Erythroblast (primary cell): ENCODE data around the gene RNU6-9.

ENCODE experiments used
- GATA1 ChIP-seq: IDR thresholded peaks from 2 replicates; pipeline ENCODE4 v1.6.1; 2011; ENCODE audit warnings: low read depth, mild to moderate bottlenecking, control low read depth, low read length, moderate library complexity
- POLR2A ChIP-seq: IDR thresholded peaks from 2 replicates; pipeline ENCODE4 v1.6.1; 2011; ENCODE audit warnings: mild to moderate bottlenecking, low read length

DNA sequence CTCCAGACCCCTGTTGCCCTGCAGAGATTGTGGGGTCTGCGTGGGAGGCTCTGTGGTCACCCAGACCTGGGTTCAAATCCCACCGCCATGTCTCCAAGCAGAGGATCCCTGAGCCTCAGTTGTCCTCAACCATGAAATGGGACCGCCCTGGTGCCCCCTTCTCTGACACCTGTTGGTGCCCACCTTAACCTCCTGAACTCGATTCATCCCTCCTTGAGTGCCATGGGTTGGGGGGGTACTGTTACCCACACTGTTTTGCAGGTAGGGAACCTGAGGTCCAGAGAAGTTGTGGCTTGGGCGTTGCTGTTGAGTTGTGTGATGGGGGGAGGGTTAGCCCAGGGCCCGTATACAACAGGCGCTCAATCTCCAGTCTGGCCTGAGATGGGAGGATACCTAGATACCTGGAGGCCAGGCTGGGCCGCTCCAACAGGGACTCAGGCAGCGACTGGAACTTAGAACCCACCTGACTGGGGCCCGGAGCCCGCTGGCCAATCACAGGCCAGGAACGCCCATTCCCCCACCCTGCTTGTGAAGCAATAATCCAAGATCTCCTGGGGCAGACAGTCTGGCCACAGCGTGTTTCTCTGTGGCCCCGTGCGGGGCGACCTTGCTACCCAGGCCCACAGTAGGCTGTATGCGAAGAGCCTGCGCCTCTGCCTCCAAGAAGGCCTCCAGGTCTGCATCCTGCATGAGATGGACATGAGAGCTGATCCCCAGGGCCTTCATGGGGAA lies 35.4 kb downstream of the RNU6-9 start:
- TF ChIP-seq POLR2A (no peak), GATA1 (no peak)
